GM12878 (cell line): ENCODE results near the gene KLHL34. TPM values are rescaled to one million over a fixed set of nuclear protein-coding genes. Genes with fewer than 3 reads are reported as not detected.

Source experiments
- ATAC-seq: fragments of 200-7000 bp; cut with Tn5 transposase; 3 replicates; pipeline ENCODE4 v1.9.1; 2020; ENCODE audit warnings: mild to moderate bottlenecking, moderate library complexity
- BruUV-seq: library from RNA; stranded (reverse); fragments of 400-500 nt; replicated peaks from 2 replicates; lab custom pipeline; 2021; lab: Mats Ljungman, UMichigan
- CTCF ChIA-PET: fragments of 300-600 bp; sonication (Branson Sonifier 250); formaldehyde crosslinking; extraction: SDS; loops from one replicate; lab custom pipeline; 2021; ENCODE audit warnings: inconsistent platforms; lab: Yijun Ruan, JAX
- POLR2A ChIA-PET: fragments of 350-600 bp; formaldehyde crosslinking; extraction: SDS; loops from one replicate; lab custom pipeline; 2021; ENCODE audit warnings: inconsistent platforms; lab: Charles Lee
- RAD21 ChIA-PET: fragments of 300-600 bp; sonication (Branson Sonifier 250); formaldehyde crosslinking; loops from one replicate; lab custom pipeline; 2023; ENCODE audit warnings: antibody characterized with exemption; ENCODE audit not compliant: unreplicated experiment; lab: Charles Lee
- SMC1A ChIA-PET: fragments of 300-600 bp; sonication (Branson Sonifier 250); formaldehyde crosslinking; loops from one replicate; lab custom pipeline; 2023; ENCODE audit not compliant: unreplicated experiment, uncharacterized antibody; lab: Charles Lee
- DNase-seq: peaks from one replicate; pipeline ENCODE4 v3.0.0-alpha.2; 2011; ENCODE audit warnings: low read depth, low spot score
- FAIRE-seq: peaks from 3 replicates; lab custom pipeline; 2011; peaks lifted over from hg19 to GRCh38; lab: Jason Lieb, UNC
- H2AFZ ChIP-seq: 2 replicates; pipeline ENCODE4 v1.6.0; 2011; ENCODE audit warnings: low read depth, low read length, control low read depth; ENCODE audit not compliant: control insufficient read depth
- H3K27ac ChIP-seq: 2 replicates; pipeline ENCODE4 v1.5.1; 2011; ENCODE audit warnings: control low read depth; ENCODE audit not compliant: control insufficient read depth, insufficient read depth
- H3K27me3 ChIP-seq, 2 experiments: replicated peaks in 1 of 2; 2 replicates each; pipeline versions ENCODE4 v1.6.0 to v1.6.1; 2011; ENCODE audit warnings: low read length in 1 of 2; ENCODE audit not compliant: control insufficient read depth in 2 of 2, insufficient read depth in 2 of 2
- H3K36me3 ChIP-seq, 2 experiments: 2 replicates each; pipeline ENCODE4 v1.5.1; 2011; ENCODE audit warnings: low read length in 1 of 2; ENCODE audit not compliant: control insufficient read depth in 2 of 2, insufficient read depth in 2 of 2
- H3K4me1 ChIP-seq: 2 replicates; pipeline ENCODE4 v1.6.1; 2011; ENCODE audit warnings: mild to moderate bottlenecking, low read length, moderate library complexity, mixed read lengths; ENCODE audit not compliant: control insufficient read depth, insufficient read depth
- H3K4me2 ChIP-seq: 2 replicates; pipeline ENCODE4 v1.6.0; 2011; ENCODE audit warnings: control low read depth; ENCODE audit not compliant: control insufficient read depth, insufficient read depth
- H3K4me3 ChIP-seq: fragments of 200-600 bp; sonication (generic); 2 replicates; pipeline ENCODE4 v1.5.1; 2016
- H3K79me2 ChIP-seq: 2 replicates; pipeline ENCODE4 v1.6.0; 2011; ENCODE audit warnings: low read length; ENCODE audit not compliant: control insufficient read depth, insufficient read depth
- H3K9ac ChIP-seq: 2 replicates; pipeline ENCODE4 v1.8.0; 2011; ENCODE audit warnings: low read length, control low read depth, mixed read lengths; ENCODE audit not compliant: control insufficient read depth, insufficient read depth
- H3K9me3 ChIP-seq: replicated peaks from 3 replicates; pipeline ENCODE4 v1.5.1; 2011; ENCODE audit warnings: mild to moderate bottlenecking, low read length; ENCODE audit not compliant: control insufficient read depth, insufficient read depth
- H4K20me1 ChIP-seq: 2 replicates; pipeline ENCODE4 v1.6.0; 2011; ENCODE audit not compliant: control insufficient read depth, insufficient read depth
- ATF3 ChIP-seq: IDR thresholded peaks from 2 replicates; pipeline ENCODE4 v1.6.1; 2011; ENCODE audit warnings: low read depth, mild to moderate bottlenecking, low read length, moderate library complexity, borderline replicate concordance; ENCODE audit errors: extremely low read depth
- CBX5 ChIP-seq: sonication (generic); IDR thresholded peaks from 2 replicates; pipeline ENCODE4 v1.6.1; 2016; ENCODE audit warnings: low read depth, moderate library complexity, mild to moderate bottlenecking, inconsistent platforms
- CREB1 ChIP-seq: IDR thresholded peaks from 2 replicates; pipeline ENCODE4 v1.6.1; 2012; ENCODE audit warnings: low read depth, mild to moderate bottlenecking, inconsistent platforms
- EGR1 ChIP-seq, 2 experiments: IDR thresholded peaks; 1 replicate in 1 of 2; 2 replicates in 1 of 2; pipeline ENCODE4 v1.6.1; 2011 to 2012; ENCODE audit warnings: low read depth in 2 of 2, low read length in 2 of 2, borderline replicate concordance in 1 of 2, mild to moderate bottlenecking in 1 of 2, moderate library complexity in 1 of 2
- FOXK2 ChIP-seq: fragments of 450-650 bp; IDR thresholded peaks from 2 replicates; pipeline ENCODE4 v1.6.1; 2017; ENCODE audit warnings: mild to moderate bottlenecking, moderate library complexity
- JUND ChIP-seq: IDR thresholded peaks from 2 replicates; pipeline ENCODE4 v1.6.1; 2012; ENCODE audit warnings: low read depth, mild to moderate bottlenecking, low read length, improper control_type of control experiment, moderate library complexity
- KAT2A ChIP-seq: conservative IDR thresholded peaks from 2 replicates; pipeline ENCODE4 v1.6.1; 2011; ENCODE audit warnings: low read depth, low read length; ENCODE audit not compliant: control insufficient read depth
- KDM1A ChIP-seq: fragments of 200-600 bp; sonication (generic); IDR thresholded peaks from 2 replicates; pipeline ENCODE4 v1.6.1; 2016; ENCODE audit warnings: borderline replicate concordance
- KLF5 ChIP-seq: fragments of 450-650 bp; IDR thresholded peaks from 2 replicates; pipeline ENCODE4 v1.6.1; 2014; ENCODE audit warnings: mild to moderate bottlenecking; ENCODE audit not compliant: partially characterized antibody
- MXI1 ChIP-seq: fragments of 150-350 bp; IDR thresholded peaks from 2 replicates; pipeline ENCODE4 v1.6.1; 2011; ENCODE audit warnings: low read depth, mild to moderate bottlenecking, inconsistent platforms, low read length, improper control_type of control experiment
- NBN ChIP-seq: fragments of 450-650 bp; IDR thresholded peaks from 2 replicates; pipeline ENCODE4 v1.6.1; 2016
- NFIC ChIP-seq: IDR thresholded peaks from 2 replicates; pipeline ENCODE4 v1.6.1; 2012; ENCODE audit warnings: low read depth, mild to moderate bottlenecking, inconsistent platforms, low read length, moderate library complexity
- RB1 ChIP-seq: fragments of 450-650 bp; formaldehyde crosslinking; IDR thresholded peaks from 2 replicates; pipeline ENCODE4 v1.6.1; 2017; ENCODE audit warnings: mild to moderate bottlenecking, borderline replicate concordance
- SUPT20H ChIP-seq: IDR thresholded peaks from 2 replicates; pipeline ENCODE4 v1.6.1; 2011; ENCODE audit warnings: low read depth, mild to moderate bottlenecking, low read length, moderate library complexity, borderline replicate concordance; ENCODE audit not compliant: control insufficient read depth
- ZBTB40 ChIP-seq: fragments of 450-650 bp; IDR thresholded peaks from 2 replicates; pipeline ENCODE4 v1.6.1; 2016; ENCODE audit warnings: mild to moderate bottlenecking, moderate library complexity, borderline replicate concordance
- ZNF207 ChIP-seq: fragments of 450-650 bp; IDR thresholded peaks from 2 replicates; pipeline ENCODE4 v1.6.1; 2014; ENCODE audit warnings: antibody characterized with exemption, mild to moderate bottlenecking, borderline replicate concordance
- WGBS: methylation state at CpG from one replicate; pipeline ENCODE4 v1.1.6; 2016; ENCODE audit warnings: low lambda C conversion rate; ENCODE audit not compliant: insufficient replicate concordance, insufficient coverage; ENCODE audit errors: missing lambda C conversion rate; 5-methylcytosine and 5-hydroxymethylcytosine counted together
- in situ Hi-C: fragments of 300-500 bp; cut with MboI; formaldehyde crosslinking; loops from 9 replicates; pipeline ENCODE4 v1.14.3; 2018; ENCODE audit warnings: mixed read lengths
- intact Hi-C: fragments of 100-400 bp; cut with micrococcal nuclease; formaldehyde crosslinking; loops from one replicate; pipeline ENCODE4 v1.14.2; 2022; ENCODE audit not compliant: unreplicated experiment
- polyA plus RNA-seq, 11 experiments: library from polyadenylated mRNA; depleted of rRNA in 4 of 11; unstranded in 6 of 11; stranded (reverse) in 5 of 11; fragments of >200 nt; fragmentation: Nextera tagmentation in 4 of 11; fragmentation: Illumina TruSeq in 1 of 11; extraction: Ambion mirVana in 4 of 11; extraction: Trizol in 1 of 11; gene quantifications; 1 replicate in 1 of 11; 2 replicates in 10 of 11; pipeline versions ENCODE4 v1.2.1 to v1.2.3, GENCODE V29; 2011 to 2016; ENCODE audit warnings: inconsistent platforms in 2 of 11, missing spikeins in 2 of 11, low read depth in 1 of 11
- total RNA-seq, 4 experiments: library from RNA; depleted of rRNA in 3 of 4; stranded (reverse); fragments of >200 nt in 3 of 4; fragmentation: Illumina TruSeq in 1 of 4; extraction: Trizol in 1 of 4; gene quantifications; 2 replicates each; pipeline versions ENCODE4 v1.2.1 to v1.2.3, GENCODE V29; 2013 to 2021
- TF ChIP-seq, protein P1 (sequence below): fragments of 450-650 bp; IDR thresholded peaks from 2 replicates; pipeline ENCODE4 v1.6.1; 2017; ENCODE audit warnings: low read depth, mild to moderate bottlenecking, moderate library complexity

The KLHL34 gene
- total and polyA plus RNA-seq, 10 of the 15 experiments (the other 5 are each of a cell fraction or from before 2014, with no cell fraction given), result not detected

GRCh38 chrX:21666252-21666651 lies 8.1 kb upstream of the KLHL34 start:
- Histone ChIP-seq H3K79me2 (no peaks in the 10 kb centered on the region), H4K20me1 (no peaks in the 10 kb centered on the region), H3K27me3 (no peaks in the 10 kb centered on the region), H3K9me3 (no peaks in the 10 kb centered on the region), H3K4me2 (no peak overlapping the region), H2AFZ (no peak overlapping the region), H3K36me3 (no peaks in the 10 kb centered on the region), H3K4me3 (no peak overlapping the region), H3K27ac (no peak overlapping the region), H3K4me1 (no peaks in the 10 kb centered on the region), H3K9ac (no peak overlapping the region)
- CTCF ChIA-PET, result no interaction called here
- TF ChIP-seq ZBTB40, result no peak
- no peak for TF ChIP-seq KDM1A
- TF ChIP-seq EGR1 (IDR thresholded peaks at IDR 0.05; ENCODE audit: borderline replicate concordance in 1 of 2, low read depth in 2 of 2, low read length in 2 of 2), result no peak
- no peak for TF ChIP-seq MXI1
- TF ChIP-seq JUND, result no peak
- TF ChIP-seq NFIC, result no peak
- no peak for TF ChIP-seq NBN
- TF ChIP-seq CBX5, result no peak
- no peak for TF ChIP-seq CREB1
- no peak for TF ChIP-seq KLF5
- TF ChIP-seq ATF3, result no peak
- no peak for TF ChIP-seq KAT2A
- no peak for TF ChIP-seq FOXK2
- TF ChIP-seq, protein P1, sequence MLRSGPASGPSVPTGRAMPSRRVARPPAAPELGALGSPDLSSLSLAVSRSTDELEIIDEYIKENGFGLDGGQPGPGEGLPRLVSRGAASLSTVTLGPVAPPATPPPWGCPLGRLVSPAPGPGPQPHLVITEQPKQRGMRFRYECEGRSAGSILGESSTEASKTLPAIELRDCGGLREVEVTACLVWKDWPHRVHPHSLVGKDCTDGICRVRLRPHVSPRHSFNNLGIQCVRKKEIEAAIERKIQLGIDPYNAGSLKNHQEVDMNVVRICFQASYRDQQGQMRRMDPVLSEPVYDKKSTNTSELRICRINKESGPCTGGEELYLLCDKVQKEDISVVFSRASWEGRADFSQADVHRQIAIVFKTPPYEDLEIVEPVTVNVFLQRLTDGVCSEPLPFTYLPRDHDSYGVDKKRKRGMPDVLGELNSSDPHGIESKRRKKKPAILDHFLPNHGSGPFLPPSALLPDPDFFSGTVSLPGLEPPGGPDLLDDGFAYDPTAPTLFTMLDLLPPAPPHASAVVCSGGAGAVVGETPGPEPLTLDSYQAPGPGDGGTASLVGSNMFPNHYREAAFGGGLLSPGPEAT, result no peak
- TF ChIP-seq RB1, result no peak
- no peak for TF ChIP-seq SUPT20H
- no peak for TF ChIP-seq ZNF207
- no peak for DNase-seq
- 21% methylated on average over 4 of the region's 4 CpGs for WGBS
- no peak for FAIRE-seq
- POLR2A ChIA-PET, result no interaction called here
- in situ Hi-C loops, result no loop called here
- BruUV-seq, result no TSS peak
- RAD21 ChIA-PET, result no interaction called here
- ATAC-seq, result no peak
- SMC1A ChIA-PET, result no interaction called here
- intact Hi-C loops, result no loop called here
